Spleen (tissue), 11 donors: Measurements from ENCODE around the gene KCNJ18. TPM values are rescaled to one million over a fixed set of nuclear protein-coding genes. Genes with fewer than 3 reads are reported as not detected.
"Not testable (repeated sequence)": the region's sequence is repeated elsewhere in the genome, so short reads cannot be mapped to it uniquely, and the experiment has no call there.

Source experiments
- DNase-seq: peaks from one replicate; pipeline ENCODE4 v3.0.0-alpha.2; 2020
- H3K27ac ChIP-seq, 8 donors: fragments of 200-600 bp; sonication (generic) in 7 of 8; 1 replicate in 4 of 8; 2 replicates in 4 of 8; pipeline versions ENCODE4 v1.5.0 to v1.8.0; 2016 to 2021; ENCODE audit warnings: inconsistent platforms in 4 of 8, mild to moderate bottlenecking in 4 of 8, moderate library complexity in 1 of 8
- H3K27me3 ChIP-seq, 7 donors: fragments of 200-600 bp; sonication (generic) in 6 of 7; replicated peaks in 1 of 7; 1 replicate in 4 of 7; 2 replicates in 3 of 7; pipeline versions ENCODE4 v1.5.0 to v1.8.0; 2016 to 2021; ENCODE audit warnings: inconsistent platforms in 3 of 7, mild to moderate bottlenecking in 1 of 7
- H3K36me3 ChIP-seq, 6 donors: fragments of 200-600 bp; sonication (generic) in 5 of 6; 1 replicate in 4 of 6; 2 replicates in 2 of 6; pipeline versions ENCODE4 v1.5.0 to v1.8.0; 2016 to 2021; ENCODE audit warnings: inconsistent platforms in 2 of 6
- H3K4me1 ChIP-seq, 6 donors: fragments of 200-600 bp; sonication (generic) in 5 of 6; 1 replicate in 3 of 6; 2 replicates in 3 of 6; pipeline versions ENCODE4 v1.5.0 to v1.8.0; 2016 to 2021; ENCODE audit warnings: inconsistent platforms in 3 of 6
- H3K4me3 ChIP-seq, 8 donors: fragments of 200-600 bp; sonication (generic) in 7 of 8; 1 replicate in 4 of 8; 2 replicates in 4 of 8; pipeline versions ENCODE4 v1.5.0 to v1.8.0; 2016 to 2021; ENCODE audit warnings: inconsistent platforms in 4 of 8, mild to moderate bottlenecking in 4 of 8, moderate library complexity in 2 of 8
- H3K9me3 ChIP-seq, 8 donors: fragments of 200-600 bp; sonication (generic) in 7 of 8; 1 replicate in 4 of 8; 2 replicates in 4 of 8; pipeline versions ENCODE4 v1.5.0 to v1.8.0; 2016 to 2021; ENCODE audit warnings: inconsistent platforms in 4 of 8
- CTCF ChIP-seq, 11 experiments: fragments of 200-600 bp in 7 of 11; fragments of 450-650 bp in 4 of 11; sonication (generic) in 4 of 11; IDR thresholded peaks in 8 of 11; conservative IDR thresholded peaks in 3 of 11; 1 replicate in 7 of 11; 2 replicates in 4 of 11; pipeline versions ENCODE4 v1.4.0 to v1.8.0; 2016 to 2021; ENCODE audit warnings: antibody characterized with exemption in 11 of 11, inconsistent platforms in 4 of 11, mild to moderate bottlenecking in 1 of 11
- POLR2A ChIP-seq, 3 donors: fragments of 450-650 bp; IDR thresholded peaks; one replicate each; pipeline ENCODE4 v1.5.1; 2017; ENCODE audit warnings: antibody characterized with exemption in 3 of 3, mild to moderate bottlenecking in 1 of 3
- POLR2AphosphoS5 ChIP-seq, 3 donors: sonication (generic); formaldehyde crosslinking; IDR thresholded peaks; one replicate each; pipeline ENCODE4 v1.5.1; 2017; ENCODE audit warnings: antibody characterized with exemption in 3 of 3
- WGBS, 5 donors: extraction: QIAGEN DNeasy Blood & Tissue Kit in 3 of 5; methylation state at CpG; one replicate each; pipeline versions ENCODE4 v1.1.5 to v1.1.7; 2013 to 2018; 5-methylcytosine and 5-hydroxymethylcytosine counted together
- intact Hi-C: fragments of 100-400 bp; cut with DNase I; formaldehyde crosslinking; loops from one replicate; pipeline ENCODE4 v1.15.0; 2023; ENCODE audit warnings: low total_unique reads
- polyA plus RNA-seq, 3 donors: library from polyadenylated mRNA; stranded (reverse); fragments of 200-250 nt; gene quantifications; one replicate each; pipeline ENCODE4 v1.2.1, GENCODE V29; 2013
- total RNA-seq, 7 donors: library from RNA; depleted of rRNA in 3 of 7; stranded (reverse); fragments of >200 nt in 3 of 7; fragmentation: NEBNext Ultra II Directional in 4 of 7; extraction: Animal tissue kit (Norgen Biotek cat#: 25700) in 4 of 7; gene quantifications; one replicate each; pipeline versions ENCODE4 v1.1.0 to v1.2.1, GENCODE V29; 2016 to 2021
- donor health status: healthy with polysubstance abuse.
- donor health status: DM: no; HTN: no; CAD: no; lungs with moderate emphysema.
- donor health status: DM: no; HTN: no; CAD: no.
- donor health status: Bipolar disorder and iron deficiency.
- donor health status: healthy.
- donor health status: DM: no; HTN: no; CAD: no.
- donor health status: DM: yes; HTN: yes; CAD: no.

Gene KCNJ18
- total and polyA plus RNA-seq, 10 donors, result not detected

DNA sequence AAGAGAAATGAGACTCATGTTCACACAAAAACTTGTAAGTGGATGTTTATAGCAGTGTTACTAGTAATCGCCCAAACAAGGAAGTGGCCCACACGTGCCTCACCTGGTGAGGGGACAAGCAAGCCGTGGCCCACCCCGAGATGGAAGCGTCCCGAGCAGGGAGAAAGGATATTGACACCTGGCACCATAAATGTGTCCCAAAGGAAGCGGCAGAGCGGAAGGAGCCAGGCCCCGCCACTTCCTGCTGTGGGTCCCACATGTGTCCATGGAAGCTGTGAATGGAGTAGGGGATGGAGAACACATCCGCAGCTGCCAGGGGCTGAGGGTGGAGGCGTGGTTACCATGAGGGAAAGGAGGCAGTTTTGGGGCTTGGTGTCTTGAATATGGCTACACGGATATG lies 18.9 kb downstream of the KCNJ18 start:
- Histone ChIP-seq H3K27me3 (no peaks in the 10 kb centered on the region), H3K36me3 (no peaks in the 10 kb centered on the region), H3K9me3 (no peaks in the 10 kb centered on the region), H3K4me1 (no peaks in the 10 kb centered on the region), H3K4me3 (no peak overlapping the region), H3K27ac (no peak overlapping the region)
- peak; percentile 74 for DNase-seq
- TF ChIP-seq POLR2A (IDR thresholded peaks at IDR 0.05) (no peak), POLR2AphosphoS5 (IDR thresholded peaks at IDR 0.05) (no peak), CTCF (IDR thresholded peaks at IDR 0.05 in 8 of 11, conservative IDR thresholded peaks at IDR 0.05 in 3 of 11) (no peak)
- intact Hi-C loops, result no loop called here
- WGBS, 5 donors, result 69 to 81% (median 75%) methylated on average over 12 of the region's 12 CpGs

GRCh38 chr17:21713020-21713419 lies 20.7 kb downstream of the KCNJ18 start:
- H3K36me3 ChIP-seq, H3K27me3 ChIP-seq, H3K4me3 ChIP-seq, H3K27ac ChIP-seq, intact Hi-C loops, H3K4me1 ChIP-seq, DNase-seq, H3K9me3 ChIP-seq: not testable (repeated sequence)
- 72 to 80% (median 74%) methylated on average over 7 to 8 of the region's 8 CpGs for WGBS, 5 donors

- 21 to 50% methylated on average over 1 of the region's 3 CpGs; no CpG with 5 or more reads in 3 of the 5 donors for whole genome bisulfite sequencing, 5 donors
- not testable (repeated sequence) for H3K4me1 ChIP-seq
Measured at GRCh38 chr17:21713631-21714030, 21.3 kb downstream of the KCNJ18 start.

GRCh38 chr17:21714676-21715075 lies 22.4 kb downstream of the KCNJ18 start:
- WGBS, 5 donors, result 41 to 61% (median 47%) methylated on average over 3 of the region's 3 CpGs
- H3K4me1 ChIP-seq, DNase-seq, H3K36me3 ChIP-seq, H3K4me3 ChIP-seq, intact Hi-C loops, H3K27ac ChIP-seq, H3K9me3 ChIP-seq, H3K27me3 ChIP-seq: not testable (repeated sequence)

More at GRCh38 chr17:21713631-21714030, 21.3 kb downstream of the KCNJ18 start:
- H3K27me3 ChIP-seq, DNase-seq, H3K27ac ChIP-seq, H3K9me3 ChIP-seq, intact Hi-C loops, H3K36me3 ChIP-seq, H3K4me3 ChIP-seq: not testable (repeated sequence)

DNA sequence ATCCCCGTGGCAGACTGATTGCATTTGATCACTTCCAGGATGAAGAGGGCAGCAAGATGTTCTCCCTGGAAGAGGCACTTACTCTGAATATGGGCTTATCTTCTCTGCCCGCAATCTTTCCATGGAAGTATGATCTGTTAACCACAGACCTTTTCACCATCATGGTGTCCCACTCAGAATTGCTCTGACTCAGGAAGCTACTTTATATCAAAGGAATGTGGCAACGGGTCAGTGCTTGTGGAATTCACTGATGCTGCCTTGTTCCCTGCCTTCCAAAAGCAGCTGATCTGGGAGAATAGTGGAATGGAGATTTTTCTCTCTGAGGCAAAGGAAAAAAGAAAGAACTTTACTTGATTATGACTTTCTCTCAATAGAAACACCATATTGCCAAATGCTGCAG lies 23.6 kb downstream of the KCNJ18 start:
- 43 to 75% (median 69%) methylated on average over 2 to 3 of the region's 3 CpGs for WGBS, 5 donors
- H3K4me1 ChIP-seq, H3K27ac ChIP-seq, H3K36me3 ChIP-seq, DNase-seq, H3K4me3 ChIP-seq, H3K9me3 ChIP-seq, H3K27me3 ChIP-seq, intact Hi-C loops: not testable (repeated sequence)

DNA sequence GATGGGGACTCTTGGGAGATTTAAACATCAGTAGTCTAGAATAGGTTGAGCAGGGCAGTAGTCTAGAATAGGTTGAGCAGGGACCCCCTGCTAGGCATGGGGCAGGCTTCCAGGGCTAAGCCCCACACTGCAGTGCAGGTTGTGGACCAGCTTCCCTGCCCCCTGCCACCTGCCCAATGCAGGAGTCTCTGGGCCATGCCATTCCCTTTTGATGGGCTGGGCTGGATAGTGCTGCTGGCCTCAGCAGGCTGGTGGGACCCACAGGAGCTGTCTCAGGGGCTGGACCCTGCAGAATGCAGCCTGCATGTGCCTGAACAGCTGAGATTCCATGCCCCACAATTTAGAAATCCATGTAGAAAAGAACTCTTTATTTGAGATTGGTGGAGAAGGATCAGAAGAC lies 26.6 kb downstream of the KCNJ18 start:
- H3K36me3 ChIP-seq, H3K27me3 ChIP-seq, DNase-seq, H3K4me1 ChIP-seq, H3K9me3 ChIP-seq, H3K27ac ChIP-seq, intact Hi-C loops, H3K4me3 ChIP-seq: not testable (repeated sequence)

- DNase-seq, H3K36me3 ChIP-seq, H3K4me1 ChIP-seq, H3K27me3 ChIP-seq, H3K9me3 ChIP-seq, H3K27ac ChIP-seq, H3K4me3 ChIP-seq, intact Hi-C loops: not testable (repeated sequence)
- 58 to 69% (median 66%) methylated on average over 12 of the region's 12 CpGs for WGBS, 5 donors
Measured at GRCh38 chr17:21719511-21720226, 27.3 kb downstream of the KCNJ18 start.

GRCh38 chr17:21720566-21720965 lies 28.2 kb downstream of the KCNJ18 start:
- DNase-seq, H3K36me3 ChIP-seq, intact Hi-C loops, H3K9me3 ChIP-seq, H3K4me3 ChIP-seq, H3K4me1 ChIP-seq, H3K27me3 ChIP-seq, H3K27ac ChIP-seq: not testable (repeated sequence)
- WGBS, 5 donors, result 74 to 80% (median 79%) methylated on average over 8 of the region's 8 CpGs

DNA sequence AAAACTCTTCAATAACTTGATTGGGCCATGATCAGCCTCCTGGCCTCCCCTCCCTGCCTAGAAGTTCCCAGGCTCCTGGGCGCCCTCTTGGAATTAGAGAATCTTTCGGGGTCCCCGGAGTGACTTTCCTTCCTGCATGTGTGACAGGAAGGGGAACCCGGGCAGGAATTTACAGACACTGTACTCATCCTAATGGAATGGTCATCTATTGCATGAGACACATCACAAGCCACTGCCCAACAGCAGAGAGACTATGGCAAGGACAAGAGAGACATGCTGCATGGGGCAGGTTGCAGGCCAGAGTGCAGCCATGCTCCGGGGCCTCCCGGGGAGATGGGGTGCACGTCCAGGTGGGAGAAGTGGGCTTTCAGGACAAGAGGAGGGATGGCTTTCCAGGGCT lies 29.9 kb downstream of the KCNJ18 start:
- H3K27ac ChIP-seq, H3K9me3 ChIP-seq, H3K4me3 ChIP-seq, DNase-seq, H3K27me3 ChIP-seq, intact Hi-C loops, H3K36me3 ChIP-seq, H3K4me1 ChIP-seq: not testable (repeated sequence)
- 54 to 67% (median 62%) methylated on average over 5 to 7 of the region's 7 CpGs for whole genome bisulfite sequencing, 5 donors

- H3K27ac ChIP-seq, H3K36me3 ChIP-seq, DNase-seq, H3K4me1 ChIP-seq, H3K27me3 ChIP-seq, H3K9me3 ChIP-seq, intact Hi-C loops, H3K4me3 ChIP-seq: not testable (repeated sequence)
- WGBS, 5 donors, result 62 to 76% (median 66%) methylated on average over 4 to 5 of the region's 6 CpGs
Measured at GRCh38 chr17:21724216-21725006, 32.1 kb downstream of the KCNJ18 start.
